Stimulated activated CD4-positive, alpha-beta T cell treated with anti-CD3 and anti-CD28 coated beads, Interleukin-1b, Interleukin-23, amount 100 ng/mL, for 4 hours (primary cell): ENCODE data around the gene ZNF672.
"Not testable (repeated sequence)": the region's sequence is repeated elsewhere in the genome, so short reads cannot be mapped to it uniquely, and the experiment has no call there.

Experiments
- DNase-seq, 2 donors: peaks; one replicate each; pipeline ENCODE4 v3.0.0-alpha.2; 2020; ENCODE audit warnings: low read depth in 2 of 2

Gene ZNF672

DNA sequence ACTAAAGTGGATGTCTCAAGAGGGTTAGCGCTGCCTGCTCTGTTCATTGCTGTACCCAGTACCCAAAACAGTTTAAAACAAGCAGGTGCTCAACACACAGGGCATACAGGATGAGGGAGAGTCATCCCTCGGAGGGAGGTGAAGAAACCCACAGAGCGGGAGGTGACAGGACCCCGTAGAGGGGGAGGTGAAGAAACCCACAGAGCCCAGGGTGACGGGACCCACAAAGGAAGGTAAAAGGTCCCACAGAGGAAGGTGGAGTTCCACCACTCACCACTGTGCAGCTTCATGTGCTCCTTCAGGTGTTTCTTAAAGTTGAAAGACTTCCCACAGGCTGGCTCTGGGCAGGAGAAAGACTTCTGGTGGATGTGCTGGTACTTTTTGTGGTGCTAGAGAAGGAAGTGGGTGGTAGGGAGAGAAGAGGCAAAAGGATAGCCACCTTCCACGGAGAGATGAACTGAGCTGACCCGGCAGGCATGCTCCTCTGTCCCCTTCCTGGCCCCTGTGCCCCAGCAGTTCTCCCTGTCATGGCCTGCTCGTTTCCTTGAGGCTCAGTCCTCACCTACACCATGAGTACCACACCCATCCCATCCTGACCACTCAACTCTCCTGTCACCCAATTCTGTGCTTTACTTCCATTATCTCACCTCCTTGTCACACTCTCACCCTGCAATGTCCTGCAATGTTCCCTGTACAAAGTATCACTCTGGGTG is 15.8 kb downstream of the ZNF672 start:
- no peak for DNase-seq

DNA sequence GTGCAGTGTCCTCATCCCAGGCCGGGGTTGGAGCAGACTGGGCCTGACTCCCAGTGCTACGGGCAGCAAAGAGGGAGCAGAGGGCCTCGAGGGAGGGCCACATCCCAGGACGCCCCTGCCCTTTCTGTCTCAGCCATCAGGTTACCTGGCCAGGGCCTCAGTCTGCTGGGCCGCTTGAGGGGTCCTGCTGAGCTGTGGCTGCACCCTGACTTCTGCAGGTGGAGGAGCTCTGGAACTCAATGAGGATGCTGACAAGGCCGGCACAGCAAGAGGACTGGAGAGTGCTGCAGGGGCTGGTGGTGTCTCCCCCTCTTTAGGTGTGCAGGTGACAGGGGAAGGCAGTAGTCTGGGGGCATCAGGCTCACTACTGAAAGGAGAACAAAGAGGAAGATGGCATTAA is 17.6 kb downstream of the ZNF672 start:
- no peak for DNase-seq

DNA sequence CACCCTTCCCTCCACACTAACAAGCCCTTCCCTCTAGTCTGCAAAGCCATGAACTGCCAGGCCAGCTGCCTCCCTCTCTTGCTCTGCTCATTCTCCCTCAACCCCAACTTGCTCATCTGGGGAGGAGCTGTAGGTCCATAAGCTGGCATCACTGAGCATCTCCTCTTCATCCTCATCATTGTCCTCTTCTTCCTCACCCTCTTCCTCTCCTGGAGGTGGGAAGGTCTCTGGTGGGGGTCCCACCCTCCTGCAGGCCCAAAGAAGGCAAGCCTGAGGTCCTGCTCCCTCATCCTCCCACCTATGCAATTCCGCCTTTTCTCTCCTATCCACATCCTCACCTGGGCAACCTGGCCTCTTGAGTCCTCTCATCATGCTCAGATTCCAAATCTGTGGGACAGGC is 18.2 kb downstream of the ZNF672 start:
- no peak for DNase-seq

DNA sequence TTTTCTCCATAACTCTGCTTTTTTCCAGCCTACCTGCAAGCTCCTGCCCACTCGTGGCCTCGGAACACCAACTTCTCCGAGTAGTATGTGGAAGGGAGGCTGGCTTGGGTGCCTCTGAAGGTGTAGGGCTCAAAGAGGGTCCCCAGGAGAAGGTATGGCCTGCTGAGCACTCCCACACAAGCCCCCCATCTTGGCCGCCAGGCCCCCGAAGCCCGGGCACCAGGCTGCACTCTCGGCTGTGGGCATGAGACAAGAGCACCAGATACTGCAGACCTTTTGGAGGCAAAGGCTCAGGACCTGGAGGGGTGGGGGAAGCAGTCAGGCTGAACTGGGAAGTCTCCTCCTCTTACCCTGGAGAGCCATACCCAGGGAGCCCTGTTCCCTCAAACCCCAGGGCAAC is 19.2 kb downstream of the ZNF672 start:
- no peak for DNase-seq

DNA sequence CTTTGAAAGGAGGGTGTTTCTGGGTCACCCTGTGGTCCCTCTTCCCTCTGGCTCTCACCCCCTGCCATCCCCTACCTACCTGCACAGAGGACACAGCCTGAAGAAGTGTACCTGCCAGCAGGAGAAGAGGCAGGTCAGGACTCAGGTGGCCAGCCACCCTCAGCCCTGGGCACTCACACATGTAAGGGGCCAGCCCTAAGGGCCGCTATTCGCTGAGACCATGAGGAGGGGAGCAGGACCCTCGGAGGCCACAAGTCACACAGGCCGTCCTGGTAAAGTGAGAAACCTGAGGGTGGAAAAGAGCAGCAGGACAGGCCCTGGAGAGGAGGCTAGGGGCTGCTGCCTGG is 19.7 kb downstream of the ZNF672 start:
- no peak for DNase-seq

DNA sequence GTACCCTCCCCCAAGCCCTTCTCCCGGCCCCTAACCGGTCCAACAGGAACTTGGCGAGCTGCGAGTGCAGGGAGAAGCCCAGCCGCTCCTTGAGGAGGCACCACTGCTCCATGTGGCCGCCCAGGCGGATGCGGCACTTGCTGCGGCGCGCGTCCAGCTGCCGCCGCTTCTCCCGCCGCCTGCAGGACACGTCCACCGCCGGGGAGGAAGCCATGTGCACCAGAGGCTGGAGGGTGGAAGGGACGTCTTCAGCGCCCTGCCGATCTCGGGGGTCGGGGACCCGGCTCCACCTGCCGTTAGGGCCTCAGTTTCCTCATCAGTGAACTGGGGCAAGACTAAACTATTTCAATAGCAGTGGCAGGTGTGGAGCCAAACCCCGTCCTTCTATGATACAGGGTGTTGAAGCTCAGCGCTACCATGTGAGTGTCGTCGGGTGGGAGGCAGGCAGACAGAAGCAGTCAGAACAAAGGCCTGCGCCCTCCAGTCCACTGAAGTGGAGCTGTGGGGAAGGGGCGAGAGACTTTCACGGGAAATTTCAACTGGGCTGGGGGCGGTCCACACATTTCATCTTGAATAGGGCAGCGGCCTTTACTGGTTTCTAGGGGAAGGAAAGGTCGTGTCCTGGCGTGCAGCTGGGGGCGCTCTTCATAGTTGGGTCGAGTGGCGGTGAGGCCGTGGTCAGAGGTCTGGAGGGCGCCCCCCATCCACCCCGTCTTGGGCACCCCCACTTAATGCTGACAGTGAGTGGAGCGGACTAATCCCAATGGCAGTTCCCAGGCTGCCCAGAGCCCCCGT is 20.3 kb downstream of the ZNF672 start:
- DNase-seq, result peak in 1 of 2 donors; percentile 26

DNA sequence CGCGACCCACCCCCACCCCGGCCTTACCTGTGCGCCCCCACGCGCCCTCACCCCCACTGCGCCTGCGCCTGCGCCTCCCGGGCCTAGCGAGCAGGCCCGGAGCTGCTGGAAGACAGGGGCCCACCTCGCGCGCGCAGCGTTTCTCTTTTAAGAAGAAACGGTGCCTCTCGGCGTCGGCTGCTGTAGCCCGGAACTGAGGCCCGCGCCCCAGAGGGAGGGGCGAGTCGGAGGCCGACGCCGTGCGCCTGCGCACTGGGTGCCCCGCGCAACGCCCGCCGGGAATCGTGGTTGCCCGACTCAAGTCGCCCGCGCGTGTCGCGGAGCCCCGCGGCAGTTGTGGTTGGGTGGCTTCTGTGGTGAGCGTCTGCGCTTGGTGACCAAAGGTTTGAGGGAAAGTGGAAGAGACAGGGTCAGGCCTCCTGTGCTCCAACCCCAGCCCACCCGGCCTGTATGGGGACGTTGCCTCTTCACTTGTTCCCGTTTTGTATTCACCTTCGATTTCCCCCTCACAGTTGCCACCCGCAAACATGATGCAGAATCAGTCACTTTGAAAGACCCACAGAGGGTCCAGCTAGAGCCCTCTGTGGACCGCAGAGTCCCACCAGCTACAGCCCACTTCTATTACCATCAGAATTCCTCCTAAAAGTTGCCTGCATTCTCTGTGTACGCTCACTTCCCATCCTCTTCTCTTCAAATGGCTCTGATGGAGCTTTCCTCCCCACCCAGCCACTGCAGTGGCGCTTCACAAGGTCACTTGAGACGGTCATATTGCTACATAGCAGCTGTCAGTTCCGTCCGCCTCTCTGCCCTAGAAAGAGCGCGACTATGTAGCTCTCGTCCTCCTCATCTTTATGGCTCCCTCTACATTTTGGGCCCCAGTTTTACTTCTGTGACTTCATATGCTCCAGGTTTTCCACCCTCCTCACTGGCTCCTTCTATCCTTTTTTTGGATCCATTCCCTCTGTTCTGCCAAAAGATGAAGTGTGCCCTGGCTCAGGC is 21.2 kb downstream of the ZNF672 start, which contains the start of gene ZNF692:
TSS of gene ZNF692 (minus strand) at position 195 of the 999 bp plus-strand sequence. CDS start 776 bp downstream, outside the sequence.
- DNase-seq, result peak; percentile 94

DNA sequence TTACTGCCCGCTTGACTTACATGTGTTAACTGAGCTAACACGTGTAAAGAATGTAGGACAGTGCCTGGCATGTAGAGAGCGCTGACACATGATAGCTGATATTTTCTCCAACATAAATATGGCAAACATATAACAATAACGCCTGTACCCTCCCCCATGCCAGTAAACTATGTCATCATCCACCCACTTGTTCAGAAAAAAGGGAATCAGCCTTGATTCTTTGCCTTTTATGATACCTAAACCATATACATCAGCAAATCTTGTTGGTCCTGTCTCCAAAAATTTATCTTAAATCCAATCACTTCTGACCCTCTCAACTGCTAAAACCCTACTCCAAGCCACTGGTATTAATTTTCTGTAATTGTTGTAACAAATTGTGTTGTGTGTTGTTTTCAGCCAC is 22.0 kb downstream of the ZNF672 start:
- DNase-seq, result no peak

DNA sequence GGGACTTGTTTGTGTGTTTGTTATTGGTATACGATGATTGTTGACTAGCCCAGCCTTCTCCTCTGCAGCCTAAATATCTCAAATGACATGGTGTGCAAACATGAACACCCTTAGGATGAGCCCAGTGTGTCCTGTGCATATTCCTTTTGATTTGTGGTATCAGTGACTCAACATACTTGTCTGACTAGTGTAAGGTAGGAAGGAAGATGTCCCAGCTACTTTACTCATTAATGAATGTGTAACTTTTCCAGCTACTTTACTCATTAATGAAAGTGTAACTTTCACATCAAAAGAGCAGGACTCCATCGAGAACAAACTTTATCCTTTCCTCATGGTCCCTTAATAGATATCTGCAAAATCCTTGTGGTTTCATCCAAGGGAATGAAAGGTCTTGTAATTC is 23.6 kb downstream of the ZNF672 start:
- no peak for DNase-seq

DNA sequence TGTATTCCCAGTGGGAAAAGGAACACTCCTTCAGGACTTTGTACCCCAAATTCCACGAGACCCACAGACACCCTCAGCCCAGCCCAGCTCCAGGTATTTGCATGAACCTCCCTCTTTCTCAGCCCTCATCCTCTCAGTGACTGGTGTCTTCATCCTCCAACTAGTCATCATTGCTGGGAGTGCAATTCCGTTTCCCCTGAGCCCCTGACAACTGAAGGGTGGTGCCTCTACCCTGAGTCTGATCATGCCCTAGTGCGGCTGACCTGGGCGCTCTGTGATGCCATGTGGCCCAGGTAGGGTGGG is 24.6 kb downstream of the ZNF672 start:
- DNase-seq, result no peak

DNA sequence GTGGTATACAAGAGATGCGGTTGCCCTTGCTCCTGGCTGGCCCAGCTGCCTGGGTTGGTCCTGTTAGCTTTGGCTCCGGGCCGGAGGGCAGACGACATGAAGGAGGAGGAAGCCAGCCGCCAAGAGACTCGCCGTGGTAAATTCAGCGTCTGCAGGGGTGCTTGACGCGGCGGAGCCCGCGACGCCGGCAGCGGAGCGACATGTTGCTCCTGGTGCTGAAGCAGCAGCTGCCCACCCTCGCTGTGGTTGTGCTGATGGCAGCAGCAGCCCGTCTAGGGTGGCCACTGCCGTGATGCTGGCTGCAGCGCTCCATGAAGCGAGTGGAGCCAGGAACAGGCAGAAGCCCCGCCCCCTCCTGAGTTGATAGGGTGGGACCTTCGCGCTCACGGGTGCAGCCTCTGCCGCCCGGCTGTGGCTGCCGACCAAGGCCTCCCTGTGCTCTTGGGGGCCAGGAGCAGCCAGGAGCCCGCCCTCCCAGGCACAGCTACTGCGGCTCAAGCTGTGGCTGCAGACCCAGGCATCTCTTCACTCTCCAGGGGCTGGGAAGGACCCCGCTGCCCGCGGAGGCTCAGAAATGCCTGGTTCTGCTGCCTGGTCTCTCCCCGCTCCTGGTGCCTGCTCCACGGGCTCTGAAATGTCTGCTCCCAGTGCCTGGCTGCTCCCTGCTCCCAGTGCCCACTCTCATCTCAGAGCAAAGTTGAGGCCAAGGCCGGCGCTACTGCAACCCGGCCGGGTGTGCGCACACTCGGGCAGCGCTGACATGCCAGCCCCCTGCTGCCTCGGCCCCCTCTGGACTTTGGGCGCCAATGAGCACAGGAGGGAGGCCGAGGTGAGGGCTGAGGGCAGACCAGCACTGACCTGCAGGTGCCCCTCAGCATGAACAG is 25.2 kb downstream of the ZNF672 start:
- peak; percentile 64 to 72 for DNase-seq

DNA sequence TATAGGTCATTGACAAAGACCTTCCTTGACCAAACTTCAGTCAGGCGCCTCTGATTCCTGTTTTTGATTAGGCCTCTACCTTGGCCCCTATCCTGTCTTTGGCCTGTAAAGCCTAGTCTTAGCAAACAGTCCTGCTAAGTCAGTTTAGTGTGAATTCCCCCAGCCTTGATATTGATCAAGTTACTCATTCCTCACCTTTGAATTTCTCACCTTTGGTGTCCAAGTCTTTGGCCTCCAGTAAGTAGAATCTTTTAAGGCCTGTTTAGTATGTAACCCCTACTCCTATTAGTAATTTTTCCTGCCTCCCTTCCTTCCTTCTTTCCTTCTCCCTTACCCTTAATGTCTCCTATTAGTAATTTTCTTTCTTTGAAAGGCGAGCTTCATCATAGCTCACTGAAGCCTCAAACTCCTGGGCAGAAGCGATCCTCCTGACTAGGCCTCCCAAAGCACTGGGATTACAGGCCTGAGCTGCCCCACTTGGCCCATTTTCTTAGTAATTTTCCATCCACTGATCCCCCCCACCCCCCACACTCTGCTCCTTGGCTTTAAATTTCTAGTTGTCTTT is 33.9 kb downstream of the ZNF672 start:
- no peak for DNase-seq

DNA sequence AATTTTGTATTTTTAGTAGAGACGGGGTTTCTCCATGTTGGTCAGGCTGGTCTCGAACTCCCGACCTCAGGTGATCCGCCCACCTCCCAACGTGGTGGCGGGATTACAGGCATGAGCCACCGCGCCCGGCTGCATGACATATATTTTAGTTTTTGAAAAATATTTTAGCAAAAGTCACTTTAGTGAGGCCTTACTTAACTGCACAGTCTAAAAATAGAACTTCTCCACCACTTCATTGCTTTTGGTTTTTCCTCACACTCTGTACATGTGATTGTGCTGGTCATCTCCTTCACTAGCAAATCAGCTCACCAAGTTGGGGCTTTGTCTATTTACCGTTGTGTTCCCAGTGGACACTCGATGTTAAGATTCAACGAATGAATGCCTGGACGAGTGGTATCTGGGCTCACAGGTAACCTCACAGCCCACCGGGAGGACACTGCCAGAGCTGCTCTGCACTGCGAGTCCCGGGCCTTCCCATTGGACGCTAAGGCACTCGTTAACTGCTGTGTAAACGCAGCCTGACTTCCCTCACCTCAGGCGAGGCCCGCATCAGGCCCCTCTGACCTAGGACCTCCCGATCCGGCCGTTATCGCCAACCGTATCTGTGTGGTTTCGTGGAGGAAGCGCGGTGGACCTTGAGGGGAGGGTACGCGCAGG is 34.9 kb downstream of the ZNF672 start:
- DNase-seq, result peak in 1 of 2 donors; percentile 55

DNA sequence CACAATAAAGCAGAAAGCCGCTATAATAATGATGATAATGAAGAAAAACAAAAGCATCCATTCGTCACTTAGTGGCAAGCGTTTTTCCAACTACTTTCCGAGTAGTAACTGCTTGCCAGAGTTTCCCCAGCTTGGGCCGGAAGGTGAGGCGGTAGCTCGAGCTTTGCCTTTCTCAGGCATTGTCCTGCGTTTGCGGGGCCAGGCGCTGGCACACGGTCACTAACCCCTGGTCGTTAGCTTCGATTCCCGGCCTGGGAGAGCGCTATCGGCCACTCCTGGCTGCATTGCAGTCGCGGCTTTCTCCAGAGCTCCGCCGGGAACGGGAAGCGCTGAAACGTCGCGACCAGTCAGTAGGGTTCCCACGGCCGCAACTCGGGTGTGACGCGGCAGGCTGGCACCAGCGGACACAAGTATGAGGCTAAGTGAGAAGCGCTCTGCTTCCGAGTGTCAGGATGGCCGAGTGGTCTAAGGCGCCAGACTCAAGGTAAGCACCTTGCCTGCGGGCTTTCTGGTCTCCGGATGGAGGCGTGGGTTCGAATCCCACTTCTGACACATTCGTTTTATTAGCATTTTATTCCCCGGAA is 35.5 kb downstream of the ZNF672 start:
- peak; percentile 91 to 95 for DNase-seq

DNA sequence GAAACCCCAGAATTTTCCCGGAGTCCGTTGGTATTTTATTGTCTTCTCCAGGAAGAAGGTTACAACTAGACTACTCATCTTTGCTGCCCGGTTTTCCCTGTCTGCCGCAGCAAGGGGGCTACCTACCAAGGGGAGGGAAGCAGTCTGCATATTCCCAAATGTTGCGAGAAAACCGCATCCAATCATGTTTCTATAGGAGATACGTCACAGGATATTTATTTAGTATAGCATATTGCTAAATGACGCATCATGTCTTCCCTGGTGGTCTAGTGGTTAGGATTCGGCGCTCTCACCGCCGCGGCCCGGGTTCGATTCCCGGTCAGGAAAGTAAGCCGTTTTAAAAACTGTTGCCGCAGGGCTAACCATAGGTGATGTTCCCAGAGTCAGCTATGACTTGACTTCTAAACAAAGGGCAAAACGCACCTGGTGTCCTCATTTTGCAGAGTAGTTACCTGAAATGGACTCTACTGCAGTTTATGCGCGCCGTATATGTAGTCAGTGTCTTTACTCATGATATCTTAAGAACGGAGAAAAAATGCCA is 36.0 kb downstream of the ZNF672 start:
- DNase-seq, result peak; percentile 81 to 86

DNA sequence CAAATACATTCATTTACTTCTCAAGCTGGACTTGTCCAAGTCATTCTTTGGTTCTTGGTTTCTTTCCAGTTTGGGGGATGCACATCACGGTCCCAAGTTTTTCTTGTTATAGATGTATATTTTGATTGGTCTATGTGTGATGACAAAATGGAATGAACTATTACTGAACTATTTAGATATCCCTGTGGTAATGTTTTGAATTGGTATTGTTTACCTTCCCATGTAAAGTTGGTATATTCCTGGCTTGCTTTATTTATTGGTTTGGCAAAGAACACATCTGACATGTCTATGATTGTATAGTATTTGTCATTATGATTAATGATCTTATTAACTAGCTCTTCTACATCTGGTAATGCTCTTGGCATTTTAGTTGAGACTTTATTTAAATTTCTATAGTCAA is 43.2 kb downstream of the ZNF672 start:
- no peak for DNase-seq

DNA sequence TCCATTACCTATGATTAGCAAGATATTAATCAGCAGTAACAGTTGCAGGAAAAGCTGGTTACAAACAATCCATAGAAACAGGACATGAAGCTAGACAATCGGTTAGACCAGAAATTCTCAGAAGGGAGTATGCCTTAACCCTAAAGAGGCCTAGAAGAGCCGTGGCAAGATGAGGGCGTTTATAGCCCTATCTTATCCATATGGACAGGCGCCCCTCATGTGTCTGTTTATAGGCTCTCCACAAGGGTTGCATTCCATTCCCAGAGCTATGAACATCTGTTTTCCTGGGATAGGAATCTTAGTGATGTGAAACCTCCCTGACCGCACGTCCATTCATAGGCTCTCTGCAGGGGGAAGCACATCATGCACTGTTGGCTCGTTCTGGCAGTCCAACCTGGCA is 44.4 kb downstream of the ZNF672 start:
- DNase-seq, result not testable (repeated sequence)

DNA sequence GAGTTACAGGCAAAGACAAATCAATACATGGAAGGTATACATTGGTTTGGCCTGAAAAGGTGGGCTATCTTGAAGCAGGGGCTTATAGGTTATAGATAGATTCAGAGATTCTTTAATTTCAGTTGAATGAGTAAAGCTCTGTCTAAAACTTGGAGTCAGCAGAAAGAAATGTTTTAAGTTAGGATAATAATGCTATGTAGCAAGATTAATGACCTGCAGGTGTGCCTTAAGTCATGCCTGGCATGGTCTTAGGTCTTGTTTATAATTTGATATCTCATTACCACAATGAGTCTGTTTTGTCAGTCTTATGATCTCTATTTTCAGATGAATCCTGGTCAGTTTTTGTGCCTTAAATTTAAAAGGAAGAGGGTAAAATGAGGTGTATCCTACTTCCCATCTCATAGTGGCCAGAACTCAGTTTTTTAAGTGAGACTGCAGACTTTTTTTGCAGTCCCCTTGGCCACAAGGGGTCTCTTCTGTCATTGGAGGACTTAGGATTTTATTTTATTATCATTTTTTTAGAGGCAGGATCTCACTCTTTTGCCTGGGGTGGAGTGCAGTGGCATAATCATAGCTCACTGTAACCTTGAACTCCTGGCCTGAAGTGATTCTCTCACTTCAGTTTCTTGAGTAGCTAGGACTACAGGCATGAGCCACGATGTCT is 46.7 kb downstream of the ZNF672 start:
- DNase-seq, result no peak

DNA sequence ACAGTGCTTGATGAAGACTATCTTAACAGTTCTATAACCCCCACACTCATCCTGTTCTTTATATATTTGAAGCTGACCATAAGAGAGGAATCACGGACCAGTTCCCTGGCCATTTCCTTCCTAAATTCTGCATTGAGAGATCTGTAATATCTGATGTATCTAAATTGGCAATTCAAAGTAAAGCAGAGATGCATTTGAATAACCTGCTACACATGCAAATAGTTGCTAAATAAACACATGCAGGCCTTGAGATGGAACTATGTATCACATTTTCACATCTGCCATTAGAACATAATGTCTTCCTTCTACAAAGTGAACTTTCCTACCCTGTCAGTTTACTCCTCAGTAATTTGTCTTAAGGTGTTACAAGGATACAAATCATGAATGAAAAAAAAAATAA is 47.6 kb downstream of the ZNF672 start:
- DNase-seq, result no peak
